Activated T-cell treated with anti-CD3 and anti-CD28 coated beads for 4 hours (primary cell): ENCODE measurements around the gene IMP3.
"Not testable (repeated sequence)": the region's sequence is repeated elsewhere in the genome, so short reads cannot be mapped to it uniquely, and the experiment has no call there.

Source experiments
- DNase-seq: peaks from one replicate; pipeline ENCODE4 v3.0.0-alpha.2; 2020

Gene IMP3

DNA sequence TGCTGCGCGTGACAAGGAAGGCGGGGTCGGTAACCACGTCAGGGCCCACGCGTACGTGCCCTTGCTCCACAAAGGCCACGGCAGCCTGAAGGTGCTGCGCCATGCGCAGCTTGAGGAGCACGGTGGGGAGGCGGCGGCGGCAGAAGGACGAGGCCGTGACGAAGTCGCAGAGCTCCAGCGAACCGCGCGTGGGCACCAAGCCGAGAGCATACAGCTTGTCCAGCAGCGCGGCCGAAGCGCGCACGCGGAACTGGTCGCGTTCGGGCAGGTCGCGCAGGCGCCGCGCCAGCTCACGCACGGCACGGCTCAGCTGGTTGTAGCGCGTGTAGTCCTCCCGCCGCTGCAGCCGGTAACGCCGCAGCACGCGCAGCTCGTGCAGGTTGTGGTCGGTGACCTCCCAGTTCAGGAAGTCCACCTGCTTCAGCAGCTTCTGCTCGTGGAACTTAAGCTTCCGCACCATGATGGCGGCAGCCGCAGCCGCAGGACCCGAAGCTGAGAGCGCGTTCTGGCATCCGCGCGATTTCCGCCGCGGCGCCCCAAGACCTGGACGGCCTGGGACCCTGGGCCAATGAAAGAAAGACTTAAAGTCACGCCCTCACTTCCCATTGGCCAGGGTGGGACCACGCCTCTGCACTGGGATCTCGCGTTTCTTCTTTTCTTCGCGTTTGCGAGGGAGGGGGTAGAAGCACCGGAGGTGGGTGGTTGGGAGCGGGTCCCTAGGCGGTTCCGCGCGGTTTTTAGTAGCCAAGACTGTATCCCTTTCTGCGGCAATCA, at the start of gene IMP3:
TSS of gene IMP3 (minus strand) at position 516 of the 774 bp plus-strand sequence. CDS start at position 460, 56 bp downstream.
- DNase-seq: peak; percentile 87

DNA sequence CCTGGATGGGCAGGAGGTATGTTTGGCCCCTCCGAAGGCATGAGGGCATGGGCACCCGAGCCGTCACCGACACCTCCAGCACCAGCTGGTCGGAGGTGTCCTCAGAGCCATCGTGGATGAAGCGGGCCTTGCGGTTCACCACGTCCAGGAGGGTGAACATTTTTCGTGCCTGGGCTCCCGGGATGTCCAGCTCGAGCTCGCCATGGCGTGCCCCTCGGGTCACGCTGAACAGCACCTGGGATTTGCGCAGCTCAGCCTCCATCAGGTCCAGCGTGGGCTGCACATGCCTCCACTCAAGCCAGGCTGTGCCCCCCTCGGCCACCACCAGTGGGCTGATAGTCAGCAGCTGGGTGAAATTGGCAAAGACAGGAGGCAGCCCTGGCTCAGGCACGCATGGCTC, 49.4 kb upstream of the IMP3 start:
- not testable (repeated sequence) for DNase-seq

- no peak for DNase-seq
Measured at GRCh38 chr15:75688831-75689230, 48.8 kb upstream of the IMP3 start.

DNA sequence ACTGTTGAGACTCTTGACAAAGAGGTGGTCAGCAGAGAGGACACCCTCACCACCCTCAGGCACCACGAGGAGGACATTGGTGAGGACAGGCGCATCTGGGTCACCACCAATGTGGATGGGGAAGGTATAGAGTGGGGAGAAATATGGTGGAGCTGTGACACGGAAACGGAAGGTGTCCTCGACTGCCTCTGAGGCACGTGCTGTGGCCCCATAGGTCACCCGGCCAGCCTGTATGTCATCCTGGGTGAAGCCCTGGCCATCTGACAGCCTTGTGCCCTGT, 48.2 kb upstream of the IMP3 start:
- no peak for DNase-seq

DNA sequence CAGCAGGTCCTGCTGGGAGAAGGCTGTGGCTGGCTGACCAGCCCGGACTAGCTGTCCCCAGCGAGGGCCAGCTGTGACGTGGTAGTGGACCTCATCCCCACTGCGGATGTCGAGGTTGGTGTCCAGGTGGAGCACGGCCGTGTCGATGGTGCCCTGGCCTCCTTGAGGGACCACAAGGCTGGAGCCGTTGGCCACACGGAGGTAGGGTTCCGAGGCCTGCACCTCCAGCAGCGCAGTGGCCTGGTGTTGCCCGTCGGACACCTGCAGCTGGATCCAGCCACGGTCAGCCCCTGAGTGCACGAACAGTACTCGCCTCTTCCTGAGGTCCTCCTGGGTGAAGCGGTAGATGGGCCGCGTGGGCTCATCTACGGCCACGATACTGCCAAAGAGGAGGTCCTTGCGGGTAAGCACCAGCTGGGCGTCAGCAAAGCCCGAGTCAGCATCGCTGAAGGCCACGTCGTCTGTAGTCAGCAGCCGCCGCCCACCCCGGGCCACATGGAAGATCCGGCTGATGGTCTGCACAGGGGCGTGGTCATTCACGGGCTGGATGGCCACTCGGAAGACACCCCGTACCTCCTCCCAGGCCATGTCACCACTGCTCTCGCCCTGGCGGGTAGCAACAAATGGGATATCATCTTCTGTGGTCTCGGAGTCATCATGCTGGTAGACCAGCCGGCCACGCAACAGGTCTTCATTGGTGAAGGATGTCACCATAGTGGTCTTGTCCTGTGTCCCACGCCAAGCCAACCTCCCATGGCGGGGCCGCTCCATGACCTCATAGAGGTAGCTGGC, 47.7 kb upstream of the IMP3 start:
- no peak for DNase-seq

GRCh38 chr15:75686212-75686642, 46.2 kb upstream of the IMP3 start:
- DNase-seq: peak; percentile 70

DNA sequence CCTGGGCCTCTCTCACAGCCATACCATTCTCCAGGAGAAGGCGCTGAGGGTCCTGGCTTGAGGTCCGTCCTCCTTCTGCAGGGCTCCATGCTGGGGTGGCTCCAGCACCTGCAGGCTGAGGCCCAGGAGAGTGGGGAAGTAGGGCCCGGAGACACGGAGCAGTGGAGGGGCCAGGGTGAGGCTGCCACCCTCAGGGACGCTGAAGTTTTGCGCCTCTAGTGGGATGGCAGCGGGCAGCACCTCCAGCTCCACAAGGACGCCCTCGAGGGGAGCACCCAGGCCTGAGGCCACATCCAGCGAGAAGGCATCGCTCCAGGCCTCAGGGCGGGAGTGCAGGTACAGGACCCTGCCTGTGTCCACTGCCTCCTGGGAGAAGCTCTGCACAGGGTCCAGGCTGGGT, 45.2 kb upstream of the IMP3 start:
- no peak for DNase-seq

- no peak for DNase-seq
Measured at GRCh38 chr15:75684648-75685047, 44.6 kb upstream of the IMP3 start.

DNA sequence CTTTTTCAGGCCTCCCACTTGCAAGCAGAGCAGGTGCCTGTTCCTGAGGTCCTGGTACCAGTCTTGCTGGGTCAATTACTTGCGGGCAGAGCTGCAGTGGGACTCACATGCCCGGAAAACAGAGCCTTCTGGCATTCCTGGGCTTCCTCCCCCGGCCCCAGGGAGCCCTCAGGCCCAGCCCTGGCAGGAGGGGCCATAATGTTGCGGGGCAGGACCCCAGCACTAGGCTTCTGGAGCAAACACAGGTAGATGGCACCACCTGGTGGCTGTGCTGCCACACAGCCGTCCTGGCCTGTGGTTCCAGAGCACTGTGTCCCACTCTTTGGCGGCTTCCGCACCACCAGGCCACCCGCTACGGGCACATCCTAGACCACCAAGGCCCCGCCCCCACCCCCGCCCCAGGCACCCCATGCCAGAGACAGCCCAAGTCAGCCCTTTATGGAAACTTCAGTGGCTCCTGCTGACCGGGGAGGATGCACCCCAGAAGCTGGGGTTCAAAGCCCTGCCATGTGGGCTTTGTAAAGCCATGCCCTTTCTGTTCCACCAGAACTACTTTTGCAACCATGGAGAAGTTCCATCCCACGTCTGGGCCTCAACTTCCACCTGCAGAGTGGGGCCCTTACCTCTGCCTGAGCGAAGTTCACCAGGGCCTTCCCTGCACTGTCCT, 43.8 kb upstream of the IMP3 start:
- peak; percentile 53 for DNase-seq

DNA sequence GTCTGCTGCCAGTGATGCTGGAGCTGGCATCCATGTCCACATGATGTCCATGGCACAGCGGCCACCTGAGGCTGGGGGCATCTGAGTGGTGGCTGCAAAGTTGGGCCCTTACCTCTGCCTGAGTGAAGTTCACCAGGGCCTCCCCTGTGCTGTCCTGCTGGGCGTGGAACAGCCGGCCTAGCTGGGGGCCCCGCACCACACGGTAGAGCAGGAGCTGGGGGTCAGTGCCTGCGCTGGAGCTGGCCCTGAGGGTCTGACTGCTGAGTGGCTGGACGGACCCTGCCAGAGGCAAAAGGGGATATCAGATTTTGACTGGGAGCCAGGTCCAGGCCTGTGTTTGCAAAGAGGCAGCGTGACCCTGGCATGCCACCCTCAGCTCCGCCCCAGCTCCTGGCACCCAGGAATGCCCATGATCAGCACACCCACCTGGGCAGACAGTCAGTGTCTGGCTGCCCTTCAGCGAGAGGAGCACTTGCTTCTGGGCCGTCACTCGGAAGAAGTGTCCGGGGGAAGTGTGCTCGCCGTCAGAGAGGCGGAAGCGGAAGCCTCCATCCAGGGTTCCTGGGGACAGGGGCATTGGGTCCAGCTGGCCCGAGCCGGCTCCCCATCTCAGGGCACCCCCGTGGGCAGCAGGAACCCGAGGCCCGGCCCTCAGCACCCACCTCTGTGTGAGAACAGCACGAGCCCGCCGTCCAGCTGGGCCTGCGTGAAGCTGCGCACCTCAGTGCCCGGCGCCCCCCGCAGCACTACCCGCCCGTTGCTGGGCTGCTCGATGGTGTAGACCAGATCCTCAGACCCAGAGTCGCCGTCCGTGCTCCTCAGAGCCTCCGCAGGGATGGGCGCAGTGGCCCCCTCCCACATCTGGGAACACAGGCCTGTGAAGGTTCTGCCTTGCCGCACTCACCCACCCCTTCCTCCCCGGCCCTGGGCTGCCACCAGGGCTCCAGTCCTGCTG, 42.4 kb upstream of the IMP3 start:
- DNase-seq: no peak

GRCh38 chr15:75680007-75680789, 40.2 kb upstream of the IMP3 start:
- no peak for DNase-seq

- DNase-seq: not testable (repeated sequence)
Measured at GRCh38 chr15:75678324-75678690, 38.3 kb upstream of the IMP3 start.

DNA sequence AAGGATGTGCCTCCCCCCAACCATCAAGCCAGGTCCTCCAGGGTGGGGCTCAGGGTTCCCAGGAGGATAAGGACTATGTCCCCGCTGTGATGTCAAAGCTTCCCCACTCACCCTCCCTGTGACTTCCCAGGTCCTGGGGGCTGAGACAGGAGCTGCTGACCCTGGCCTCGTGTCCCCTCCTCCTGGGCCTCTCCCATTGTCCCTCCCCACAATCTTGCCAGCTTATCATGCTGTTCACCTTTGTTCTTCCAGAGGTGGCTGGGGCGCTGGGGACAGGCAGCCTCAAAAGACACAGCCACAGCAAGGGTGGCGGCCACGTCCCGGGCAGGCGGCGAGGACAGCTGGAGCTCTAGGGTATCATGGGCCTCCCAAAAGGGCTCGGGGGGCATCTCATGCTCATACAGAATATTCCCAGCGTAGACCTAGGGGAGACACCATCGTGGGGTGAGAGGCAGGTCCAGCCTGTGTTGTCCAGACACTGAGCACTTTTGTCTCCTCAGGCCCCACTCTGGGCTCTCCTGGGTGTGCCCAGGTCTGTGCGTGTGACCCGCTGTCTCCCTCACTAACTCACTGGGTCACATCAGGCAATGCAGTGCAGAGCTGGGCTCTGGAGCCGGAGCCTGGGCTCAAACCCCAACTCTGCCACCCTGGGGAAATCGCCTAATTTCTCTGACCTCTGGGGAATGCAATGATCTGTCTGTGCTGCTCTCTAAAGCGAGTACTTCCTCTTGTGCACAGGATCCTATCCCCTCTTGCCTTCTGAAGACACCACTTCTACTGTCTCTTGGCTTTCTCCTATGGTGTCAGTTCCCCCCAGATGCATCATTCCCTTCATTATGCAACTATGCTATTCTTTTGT, 37.7 kb upstream of the IMP3 start:
- no peak for DNase-seq

GRCh38 chr15:75676688-75677464, 36.9 kb upstream of the IMP3 start:
- DNase-seq: no peak

DNA sequence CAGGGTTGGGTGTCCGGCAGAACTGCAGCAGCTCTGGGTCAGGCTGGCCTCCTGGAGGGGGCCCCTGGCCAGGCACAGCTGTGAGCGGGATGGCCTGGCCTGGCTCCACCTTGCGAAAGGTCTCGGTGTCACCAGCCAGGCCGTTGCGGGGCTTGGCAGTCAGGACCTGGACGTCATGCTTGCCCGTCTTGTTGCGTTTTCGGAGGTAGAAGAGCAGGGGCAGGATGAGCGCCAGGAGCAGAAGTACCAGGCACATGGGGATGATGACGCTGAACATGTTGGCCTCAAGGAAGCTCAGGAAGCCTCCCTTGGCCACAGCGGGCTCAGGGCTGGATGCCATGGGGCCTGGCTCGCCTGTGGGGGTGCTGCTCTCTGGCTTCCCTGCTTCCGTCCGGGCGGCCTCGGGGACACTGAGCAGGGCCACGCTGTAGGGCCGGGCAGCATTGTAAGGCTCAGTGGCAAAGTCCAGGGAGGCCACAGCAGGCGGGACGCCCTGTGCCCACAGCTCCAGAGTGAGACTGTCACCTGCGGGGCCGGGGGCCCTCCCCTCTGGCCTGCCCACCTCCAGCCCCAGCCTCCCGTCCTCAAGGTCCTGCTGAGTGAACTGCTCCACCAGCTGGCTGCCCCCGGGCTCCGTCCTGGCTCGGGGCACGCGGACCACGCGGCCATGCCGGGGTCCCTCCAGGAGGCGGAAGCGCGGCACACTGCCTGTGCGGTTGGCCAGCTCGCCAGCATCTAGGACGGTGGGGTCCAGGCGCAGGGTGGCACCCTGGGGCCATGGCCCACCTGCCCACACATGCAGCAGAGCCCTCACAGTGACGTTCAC, 35.8 kb upstream of the IMP3 start:
- DNase-seq: no peak

DNA sequence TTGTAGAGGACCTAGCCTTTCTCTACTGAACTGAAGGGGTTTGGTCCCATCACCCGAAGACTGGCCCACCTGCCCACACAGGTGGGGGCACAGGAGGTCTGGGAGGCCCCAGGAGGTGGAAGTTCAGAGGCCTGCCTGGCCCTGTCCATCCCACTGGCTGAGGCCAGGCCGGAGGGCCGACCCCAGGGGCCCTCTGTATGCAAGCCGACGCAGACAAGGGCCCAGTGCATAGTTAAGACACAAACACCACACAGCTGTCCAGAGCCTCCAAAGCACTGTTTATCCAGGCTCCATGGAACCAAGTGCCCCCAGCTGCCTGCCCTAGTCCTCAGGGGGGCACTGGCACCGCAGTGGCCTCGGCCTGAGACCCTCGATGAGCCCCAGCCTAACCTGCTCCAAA, 34.3 kb upstream of the IMP3 start:
- DNase-seq: no peak

- no peak for DNase-seq
Measured at GRCh38 chr15:75673426-75674235, 33.6 kb upstream of the IMP3 start.
